Measurements from ENCODE around the gene TSHZ2. TPM values are rescaled to one million over a fixed set of nuclear protein-coding genes. Genes with fewer than 3 reads are reported as not detected.

Gene TSHZ2
- total RNA-seq, 1 experiment from 2014 or later = 0.20 TPM

GRCh38 chr20:53283597-53283996 is 311.4 kb downstream of the TSHZ2 start (continued):
- TF ChIP-seq ZNF425 (CRISPR knock-in tag; conservative IDR thresholded peaks at IDR 0.05) (no peak), FOXJ3 (CRISPR knock-in tag; IDR thresholded peaks at IDR 0.05; ENCODE audit: borderline replicate concordance) (no peak), NR2C2 (CRISPR knock-in tag; IDR thresholded peaks at IDR 0.05) (no peak), PRRX2 (CRISPR knock-in tag; IDR thresholded peaks at IDR 0.05) (no peak)

DNA sequence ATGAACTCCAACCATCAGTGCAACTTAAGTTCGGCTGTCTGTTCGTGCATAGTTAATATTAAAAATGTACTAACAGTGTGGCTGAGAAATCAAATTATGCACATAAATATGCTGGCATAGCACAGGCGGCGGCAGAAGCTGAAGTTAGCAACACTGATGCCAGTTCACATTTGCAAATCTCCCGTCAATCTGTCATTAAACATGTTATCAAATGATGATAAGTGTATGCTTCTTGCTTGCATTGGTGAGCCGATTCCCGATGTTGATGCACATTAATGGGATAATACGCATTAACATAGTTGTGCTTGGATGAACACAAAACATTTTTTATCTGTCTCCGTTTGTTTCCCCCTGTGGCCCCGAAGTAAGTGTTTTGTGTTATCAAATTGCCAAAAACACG is 312.1 kb downstream of the TSHZ2 start:
- no peak for ATAC-seq
- Mint-ChIP-seq H3K4me1 (peaks cover 48% of the 10 kb centered on the region), H3K27me3 (ENCODE audit: low read depth) (peaks cover 4% of the 10 kb centered on the region), H3K36me3 (no peaks in the 10 kb centered on the region), H3K4me3 (no peak overlapping the region), H3K9me3 (no peaks in the 10 kb centered on the region), H3K27ac (no peak overlapping the region)
- POLR2A ChIA-PET = no interaction called here
- DNase-seq (ENCODE audit: low spot score) = no peak
- CTCF ChIA-PET = interaction anchor here (2.0 to 2.2 kb wide), 2 partner anchors 76 to 264 kb away, joined by 6 to 10 read pairs; no protein-coding TSS in a partner anchor
- TF ChIP-seq SOX15 (CRISPR knock-in tag; IDR thresholded peaks at IDR 0.05) (no peak), USF1 (CRISPR knock-in tag; IDR thresholded peaks at IDR 0.05) (no peak), PRRX2 (CRISPR knock-in tag; IDR thresholded peaks at IDR 0.05) (no peak)

DNA sequence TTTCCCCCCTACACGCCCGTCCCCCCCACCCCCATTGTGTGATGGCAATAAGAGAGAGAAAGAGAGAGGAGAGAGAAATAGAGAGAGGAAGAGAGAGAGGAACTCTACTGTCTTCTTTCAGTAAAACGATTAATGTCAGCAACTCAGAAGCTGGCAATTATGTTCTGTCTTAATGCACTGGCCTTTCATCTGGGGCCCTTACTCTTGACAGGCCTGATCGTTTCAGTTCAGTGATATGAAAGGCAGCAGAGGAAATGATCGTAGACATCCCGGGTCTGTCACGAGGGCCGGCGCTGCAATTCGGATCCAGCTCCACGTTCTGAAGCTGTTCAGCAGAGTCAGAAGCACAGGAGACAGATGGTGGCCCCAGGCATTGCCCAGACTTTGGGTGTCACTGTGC is 312.5 kb downstream of the TSHZ2 start:
- Mint-ChIP-seq H3K27me3 (ENCODE audit: low read depth) (peaks cover 4% of the 10 kb centered on the region), H3K9me3 (no peaks in the 10 kb centered on the region), H3K36me3 (no peaks in the 10 kb centered on the region), H3K4me1 (peaks cover 48% of the 10 kb centered on the region), H3K27ac (no peak overlapping the region), H3K4me3 (no peak overlapping the region)
- TF ChIP-seq ZBTB43 (CRISPR knock-in tag; IDR thresholded peaks at IDR 0.05) = no peak
- TF ChIP-seq CREM (CRISPR knock-in tag; IDR thresholded peaks at IDR 0.05) = no peak
- TF ChIP-seq ZNF532 (CRISPR knock-in tag; IDR thresholded peaks at IDR 0.05; ENCODE audit: borderline replicate concordance) = no peak
- TF ChIP-seq, protein P1, sequence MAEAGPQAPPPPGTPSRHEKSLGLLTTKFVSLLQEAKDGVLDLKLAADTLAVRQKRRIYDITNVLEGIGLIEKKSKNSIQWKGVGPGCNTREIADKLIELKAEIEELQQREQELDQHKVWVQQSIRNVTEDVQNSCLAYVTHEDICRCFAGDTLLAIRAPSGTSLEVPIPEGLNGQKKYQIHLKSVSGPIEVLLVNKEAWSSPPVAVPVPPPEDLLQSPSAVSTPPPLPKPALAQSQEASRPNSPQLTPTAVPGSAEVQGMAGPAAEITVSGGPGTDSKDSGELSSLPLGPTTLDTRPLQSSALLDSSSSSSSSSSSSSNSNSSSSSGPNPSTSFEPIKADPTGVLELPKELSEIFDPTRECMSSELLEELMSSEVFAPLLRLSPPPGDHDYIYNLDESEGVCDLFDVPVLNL (CRISPR knock-in tag; IDR thresholded peaks at IDR 0.05; ENCODE audit: borderline replicate concordance, low read depth) = no peak
- TF ChIP-seq ZNF219 (CRISPR knock-in tag; IDR thresholded peaks at IDR 0.05; ENCODE audit: borderline replicate concordance) = no peak
- CTCF ChIA-PET = interaction anchor here (2.0 to 2.2 kb wide), 2 partner anchors 76 to 263 kb away, joined by 6 to 10 read pairs; no protein-coding TSS in a partner anchor
- DNase-seq (ENCODE audit: low spot score) (no peak), ATAC-seq (no peak)
- POLR2A ChIA-PET = no interaction called here

All from WTC11 (cell line).